WTC11 (cell line): ENCODE data around the gene ACYP2. TPM values are rescaled to one million over a fixed set of nuclear protein-coding genes. Genes with fewer than 3 reads are reported as not detected.

ENCODE experiments used
- ATAC-seq: fragments of 200-7000 bp; cut with Tn5 transposase; 2 replicates; pipeline ENCODE4 v1.10.0; 2021; ENCODE audit warnings: mild to moderate bottlenecking, moderate library complexity
- CTCF ChIA-PET: fragments of 300-600 bp; sonication (Branson Sonifier 250); formaldehyde crosslinking; loops from one replicate; lab custom pipeline; 2021; ENCODE audit warnings: antibody characterized with exemption; lab: Charles Lee
- POLR2A ChIA-PET: fragments of 350-600 bp; sonication (Branson Sonifier 250); formaldehyde crosslinking; loops from one replicate; lab custom pipeline; 2021; ENCODE audit warnings: antibody characterized with exemption; lab: Charles Lee
- DNase-seq: peaks from one replicate; pipeline ENCODE4 v3.0.0; 2021; ENCODE audit warnings: low spot score
- H3K27ac Mint-ChIP-seq: 2 replicates; pipeline ENCODE4 v1.8.0; 2021; ENCODE audit warnings: mixed read lengths
- H3K27me3 Mint-ChIP-seq: 2 replicates; pipeline ENCODE4 v1.8.0; 2021; ENCODE audit warnings: low read depth, mild to moderate bottlenecking, moderate library complexity, mixed read lengths
- H3K36me3 Mint-ChIP-seq: 2 replicates; pipeline ENCODE4 v1.8.0; 2021; ENCODE audit warnings: mixed read lengths
- H3K4me1 Mint-ChIP-seq: 2 replicates; pipeline ENCODE4 v1.8.0; 2022; ENCODE audit warnings: mixed read lengths
- H3K4me3 Mint-ChIP-seq: 2 replicates; pipeline ENCODE4 v1.8.0; 2021; ENCODE audit warnings: mild to moderate bottlenecking, moderate library complexity, mixed read lengths
- H3K9me3 Mint-ChIP-seq: 2 replicates; pipeline ENCODE4 v1.8.0; 2021; ENCODE audit warnings: mixed read lengths
- AFF4 ChIP-seq: sonication (generic); formaldehyde crosslinking; IDR thresholded peaks from 2 replicates; pipeline ENCODE4 v1.8.1; 2023; ENCODE audit warnings: mild to moderate bottlenecking, missing genetic modification reagents, borderline replicate concordance
- ATF1 ChIP-seq: sonication (generic); formaldehyde crosslinking; IDR thresholded peaks from 2 replicates; pipeline ENCODE4 v1.8.1; 2023; ENCODE audit warnings: mild to moderate bottlenecking, moderate library complexity, missing genetic modification reagents
- ATF6 ChIP-seq: sonication (generic); formaldehyde crosslinking; IDR thresholded peaks from 2 replicates; pipeline ENCODE4 v1.8.1; 2023; ENCODE audit warnings: mild to moderate bottlenecking, missing genetic modification reagents
- CREM ChIP-seq: sonication (generic); formaldehyde crosslinking; IDR thresholded peaks from 2 replicates; pipeline ENCODE4 v1.8.1; 2022; ENCODE audit warnings: mild to moderate bottlenecking, missing genetic modification reagents, moderate library complexity
- ESRRA ChIP-seq: sonication (generic); formaldehyde crosslinking; IDR thresholded peaks from 2 replicates; pipeline ENCODE4 v1.8.1; 2022; ENCODE audit warnings: mild to moderate bottlenecking, missing genetic modification reagents, borderline replicate concordance
- FOXK1 ChIP-seq: sonication (generic); formaldehyde crosslinking; IDR thresholded peaks from 2 replicates; pipeline ENCODE4 v1.8.0; 2022; ENCODE audit warnings: mild to moderate bottlenecking, moderate library complexity, missing genetic modification reagents
- GTF2I ChIP-seq: fragments of 250-450 bp; sonication (Bioruptor Pico); conservative IDR thresholded peaks from 2 replicates; pipeline ENCODE4 v1.4.0; 2021; ENCODE audit warnings: mild to moderate bottlenecking
- MLX ChIP-seq: sonication (generic); formaldehyde crosslinking; IDR thresholded peaks from 2 replicates; pipeline ENCODE4 v1.8.1; 2023; ENCODE audit warnings: mild to moderate bottlenecking, missing genetic modification reagents, moderate library complexity
- NFYB ChIP-seq: sonication (generic); formaldehyde crosslinking; conservative IDR thresholded peaks from 2 replicates; pipeline ENCODE4 v1.8.0; 2022; ENCODE audit warnings: low read depth, missing genetic modification reagents
- NR1H2 ChIP-seq: sonication (generic); formaldehyde crosslinking; IDR thresholded peaks from 2 replicates; pipeline ENCODE4 v1.9.0; 2021; ENCODE audit warnings: mild to moderate bottlenecking, moderate library complexity, missing genetic modification reagents
- NR2C2 ChIP-seq: sonication (generic); formaldehyde crosslinking; IDR thresholded peaks from 2 replicates; pipeline ENCODE4 v1.8.0; 2022; ENCODE audit warnings: mild to moderate bottlenecking, missing genetic modification reagents
- RORB ChIP-seq: fragments of 250-450 bp; sonication (Bioruptor Pico); IDR thresholded peaks from 2 replicates; pipeline ENCODE4 v1.9.0; 2021; ENCODE audit warnings: mild to moderate bottlenecking
- SMAD3 ChIP-seq: sonication (generic); formaldehyde crosslinking; IDR thresholded peaks from 2 replicates; pipeline ENCODE4 v1.8.0; 2022; ENCODE audit warnings: missing genetic modification reagents, mild to moderate bottlenecking, borderline replicate concordance
- SMAD4 ChIP-seq: sonication (generic); formaldehyde crosslinking; IDR thresholded peaks from 2 replicates; pipeline ENCODE4 v1.8.0; 2022; ENCODE audit warnings: mild to moderate bottlenecking, missing genetic modification reagents
- SOX15 ChIP-seq: fragments of 250-450 bp; sonication (Bioruptor Pico); IDR thresholded peaks from 2 replicates; pipeline ENCODE4 v1.9.0; 2021; ENCODE audit warnings: mild to moderate bottlenecking
- SP1 ChIP-seq: sonication (generic); formaldehyde crosslinking; conservative IDR thresholded peaks from 2 replicates; pipeline ENCODE4 v1.8.1; 2022; ENCODE audit warnings: missing genetic modification reagents
- TCF7 ChIP-seq: sonication (generic); formaldehyde crosslinking; IDR thresholded peaks from 2 replicates; pipeline ENCODE4 v1.8.0; 2022; ENCODE audit warnings: mild to moderate bottlenecking, low read depth, missing genetic modification reagents, moderate library complexity
- TEAD1 ChIP-seq: sonication (generic); formaldehyde crosslinking; IDR thresholded peaks from 2 replicates; pipeline ENCODE4 v1.8.0; 2022; ENCODE audit warnings: mild to moderate bottlenecking, missing genetic modification reagents
- TEAD4 ChIP-seq: sonication (generic); formaldehyde crosslinking; IDR thresholded peaks from 2 replicates; pipeline ENCODE4 v1.8.0; 2022; ENCODE audit warnings: mild to moderate bottlenecking, missing genetic modification reagents
- TP53 ChIP-seq: sonication (generic); formaldehyde crosslinking; IDR thresholded peaks from 2 replicates; pipeline ENCODE4 v1.8.1; 2023; ENCODE audit warnings: mild to moderate bottlenecking, missing genetic modification reagents
- USF1 ChIP-seq: sonication (generic); formaldehyde crosslinking; IDR thresholded peaks from 2 replicates; pipeline ENCODE4 v1.8.0; 2022; ENCODE audit warnings: mild to moderate bottlenecking, missing genetic modification reagents
- USF2 ChIP-seq: sonication (generic); formaldehyde crosslinking; IDR thresholded peaks from 2 replicates; pipeline ENCODE4 v1.8.1; 2023; ENCODE audit warnings: mild to moderate bottlenecking, missing genetic modification reagents, moderate library complexity
- ZNF219 ChIP-seq: sonication (generic); formaldehyde crosslinking; IDR thresholded peaks from 2 replicates; pipeline ENCODE4 v1.8.0; 2023; ENCODE audit warnings: missing genetic modification reagents, mild to moderate bottlenecking, borderline replicate concordance
- ZNF532 ChIP-seq: fragments of 250-450 bp; sonication (Bioruptor Pico); IDR thresholded peaks from 2 replicates; pipeline ENCODE4 v1.9.0; 2021; ENCODE audit warnings: mild to moderate bottlenecking, borderline replicate concordance
- total RNA-seq: library from RNA; stranded (reverse); gene quantifications from 3 replicates; pipeline ENCODE4 v1.2.3, GENCODE V29; 2021

The ACYP2 gene
- total RNA-seq, 1 experiment from 2014 or later = 4.4 TPM

- no peaks in the 10 kb centered on the region for H3K4me1 Mint-ChIP-seq
- ATAC-seq = no peak
- POLR2A ChIA-PET = no interaction called here
- H3K27me3 Mint-ChIP-seq = no peaks in the 10 kb centered on the region
- no peaks in the 10 kb centered on the region for H3K9me3 Mint-ChIP-seq
- TF ChIP-seq GTF2I = no peak
- no peak for TF ChIP-seq NR2C2
- no peak for TF ChIP-seq TEAD1 (CRISPR knock-in tag)
- no peak for TF ChIP-seq NR1H2 (CRISPR knock-in tag)
- TF ChIP-seq ZNF219 (CRISPR knock-in tag) = no peak
- TF ChIP-seq TCF7 = no peak
- TF ChIP-seq RORB (CRISPR knock-in tag) = no peak
- TF ChIP-seq FOXK1 (CRISPR knock-in tag) = no peak
- no peak for TF ChIP-seq SMAD3 (CRISPR knock-in tag)
- TF ChIP-seq USF1 = no peak
- no peak for TF ChIP-seq TP53 (CRISPR knock-in tag)
- TF ChIP-seq SMAD4 (CRISPR knock-in tag) = no peak
- H3K36me3 Mint-ChIP-seq = no peaks in the 10 kb centered on the region
- no peak overlapping the region for H3K27ac Mint-ChIP-seq
- H3K4me3 Mint-ChIP-seq = no peak overlapping the region
- CTCF ChIA-PET = no interaction called here
- no peak for DNase-seq
Observed at GRCh38 chr2:54083445-54083844, 32.0 kb upstream of the ACYP2 start.

- Mint-ChIP-seq H3K4me1 (no peaks in the 10 kb centered on the region), H3K4me3 (no peak overlapping the region), H3K27me3 (no peaks in the 10 kb centered on the region), H3K9me3 (no peaks in the 10 kb centered on the region), H3K27ac (no peak overlapping the region), H3K36me3 (no peaks in the 10 kb centered on the region)
- TF ChIP-seq SP1 (CRISPR knock-in tag) = no peak
- TF ChIP-seq ESRRA (CRISPR knock-in tag) = no peak
- no peak for TF ChIP-seq NFYB (CRISPR knock-in tag)
- no peak for TF ChIP-seq ATF6
- no peak for TF ChIP-seq SOX15 (CRISPR knock-in tag)
- TF ChIP-seq ATF1 (CRISPR knock-in tag) = no peak
- TF ChIP-seq FOXK1 (CRISPR knock-in tag) = no peak
- no peak for TF ChIP-seq USF2 (CRISPR knock-in tag)
- TF ChIP-seq CREM (CRISPR knock-in tag) = no peak
- TF ChIP-seq TEAD4 = no peak
- CTCF ChIA-PET = interaction anchor here (0.5 kb wide), 1 partner anchor 39 kb away, joined by 3 read pairs; no protein-coding TSS in a partner anchor
- POLR2A ChIA-PET = no interaction called here
- DNase-seq = no peak
- ATAC-seq = no peak
Observed at GRCh38 chr2:54084600-54084999, 30.8 kb upstream of the ACYP2 start.

- no peak for DNase-seq
- H3K9me3 Mint-ChIP-seq = no peaks in the 10 kb centered on the region
- H3K4me3 Mint-ChIP-seq = no peak overlapping the region
- ChIA-PET POLR2A (no interaction called here), CTCF (no interaction called here)
- no peaks in the 10 kb centered on the region for H3K4me1 Mint-ChIP-seq
- H3K36me3 Mint-ChIP-seq = no peaks in the 10 kb centered on the region
- ATAC-seq = no peak
- no peak overlapping the region for H3K27ac Mint-ChIP-seq
- H3K27me3 Mint-ChIP-seq = no peaks in the 10 kb centered on the region
- no peak for TF ChIP-seq ZNF532 (CRISPR knock-in tag)
- no peak for TF ChIP-seq AFF4 (CRISPR knock-in tag)
- no peak for TF ChIP-seq MLX (CRISPR knock-in tag)
Observed at GRCh38 chr2:54085069-54085468, 30.3 kb upstream of the ACYP2 start.
